Keratinocyte (primary cell): ENCODE data around the gene PAAF1. TPM values are rescaled to one million over a fixed set of nuclear protein-coding genes. Genes with fewer than 3 reads are reported as not detected.

Experiments used
- DNase-seq: peaks from one replicate; pipeline ENCODE4 v3.0.0-alpha.2; 2011; ENCODE audit warnings: low read depth, missing footprints, low spot score
- FAIRE-seq: peaks from 2 replicates; lab custom pipeline; 2011; peaks lifted over from hg19 to GRCh38; lab: Jason Lieb, UNC
- H2AFZ ChIP-seq: 2 replicates; pipeline ENCODE4 v1.6.0; 2012; ENCODE audit warnings: low read length, control low read depth, inconsistent platforms; ENCODE audit not compliant: control insufficient read depth
- H3K27ac ChIP-seq: 2 replicates; pipeline ENCODE4 v1.5.1; 2011; ENCODE audit warnings: low read length; ENCODE audit not compliant: control insufficient read depth, insufficient read depth
- H3K27me3 ChIP-seq: 3 replicates; pipeline ENCODE4 v1.6.0; 2011; ENCODE audit warnings: low read length; ENCODE audit not compliant: control insufficient read depth, insufficient read depth; ENCODE audit errors: extremely low read depth
- H3K36me3 ChIP-seq, 2 experiments: 2 replicates in 1 of 2; 3 replicates in 1 of 2; pipeline ENCODE4 v1.5.1; 2011; ENCODE audit warnings: low read length in 2 of 2, mild to moderate bottlenecking in 1 of 2; ENCODE audit not compliant: control insufficient read depth in 2 of 2, insufficient read depth in 2 of 2; ENCODE audit errors: extremely low read depth in 1 of 2
- H3K4me1 ChIP-seq: 3 replicates; pipeline ENCODE4 v1.5.1; 2011; ENCODE audit warnings: low read length; ENCODE audit not compliant: control insufficient read depth, insufficient read depth; ENCODE audit errors: extremely low read depth
- H3K4me2 ChIP-seq: 3 replicates; pipeline ENCODE4 v1.6.0; 2011; ENCODE audit warnings: low read depth, low read length; ENCODE audit not compliant: control insufficient read depth, insufficient read depth; ENCODE audit errors: extremely low read depth
- H3K4me3 ChIP-seq, 3 experiments: fragments of 200-600 bp in 1 of 3; sonication (generic) in 1 of 3; 2 replicates in 2 of 3; 3 replicates in 1 of 3; pipeline ENCODE4 v1.5.1; 2011 to 2016; ENCODE audit warnings: low read length in 3 of 3, mild to moderate bottlenecking in 3 of 3, control low read depth in 2 of 3, inconsistent platforms in 1 of 3, low read depth in 1 of 3, mixed read lengths in 1 of 3, mixed run types in 1 of 3, moderate library complexity in 1 of 3; ENCODE audit not compliant: control insufficient read depth in 2 of 3, insufficient read depth in 2 of 3; ENCODE audit errors: extremely low read depth in 1 of 3
- H3K79me2 ChIP-seq: 2 replicates; pipeline ENCODE4 v1.6.0; 2012; ENCODE audit warnings: low read length; ENCODE audit not compliant: control insufficient read depth, insufficient read depth
- H3K9ac ChIP-seq: 3 replicates; pipeline ENCODE4 v1.6.0; 2011; ENCODE audit warnings: low read length; ENCODE audit not compliant: control insufficient read depth, insufficient read depth; ENCODE audit errors: extremely low read depth
- H3K9me1 ChIP-seq: 3 replicates; pipeline ENCODE4 v1.6.0; 2011; ENCODE audit warnings: low read length; ENCODE audit not compliant: control insufficient read depth, insufficient read depth; ENCODE audit errors: extremely low read depth
- H3K9me3 ChIP-seq: 2 replicates; pipeline ENCODE4 v1.5.1; 2012; ENCODE audit warnings: low read depth, low read length; ENCODE audit not compliant: control insufficient read depth
- H4K20me1 ChIP-seq: 3 replicates; pipeline ENCODE4 v1.6.0; 2011; ENCODE audit warnings: low read length; ENCODE audit not compliant: control insufficient read depth, insufficient read depth; ENCODE audit errors: extremely low read depth
- EZH2 ChIP-seq: IDR thresholded peaks from one replicate; pipeline ENCODE4 v1.6.1; 2012; ENCODE audit warnings: inconsistent platforms, mild to moderate bottlenecking, low read length, moderate library complexity
- dilution Hi-C: fragments of 300-500 bp; cut with MboI; formaldehyde crosslinking; loops from one replicate; pipeline ENCODE4 v1.7.0; 2020; ENCODE audit warnings: low sequenced_read_pairs; ENCODE audit not compliant: extremely low pct_ligation_motif_present
- polyA plus RNA-seq, 5 experiments: library from polyadenylated mRNA; depleted of rRNA in 3 of 5; stranded (reverse) in 3 of 5; stranded (forward) in 1 of 5; unstranded in 1 of 5; fragments of >200 nt; gene quantifications; 1 replicate in 1 of 5; 2 replicates in 3 of 5; 3 replicates in 1 of 5; pipeline versions ENCODE4 v1.2.1 to v1.2.3, GENCODE V29; 2011 to 2012; ENCODE audit warnings: missing spikeins in 2 of 5, low read depth in 1 of 5, low replicate concordance in 1 of 5
- TF ChIP-seq, protein P1 (sequence below), 3 experiments: IDR thresholded peaks in 1 of 3; conservative IDR thresholded peaks in 1 of 3; optimal IDR thresholded peaks in 1 of 3; 2 replicates in 2 of 3; 3 replicates in 1 of 3; pipeline versions ENCODE3 to v1.5.1; 2011; ENCODE audit warnings: low read length in 3 of 3, mild to moderate bottlenecking in 3 of 3, moderate library complexity in 2 of 3, control low read depth in 1 of 3, inconsistent platforms in 1 of 3; ENCODE audit not compliant: insufficient read depth in 2 of 3; ENCODE audit errors: extremely low read depth in 1 of 3

The PAAF1 gene
- polyA plus RNA-seq, 1 donor (not counting 4 experiments of a cell fraction or from before 2014, with no cell fraction given) = 19.1 TPM

DNA sequence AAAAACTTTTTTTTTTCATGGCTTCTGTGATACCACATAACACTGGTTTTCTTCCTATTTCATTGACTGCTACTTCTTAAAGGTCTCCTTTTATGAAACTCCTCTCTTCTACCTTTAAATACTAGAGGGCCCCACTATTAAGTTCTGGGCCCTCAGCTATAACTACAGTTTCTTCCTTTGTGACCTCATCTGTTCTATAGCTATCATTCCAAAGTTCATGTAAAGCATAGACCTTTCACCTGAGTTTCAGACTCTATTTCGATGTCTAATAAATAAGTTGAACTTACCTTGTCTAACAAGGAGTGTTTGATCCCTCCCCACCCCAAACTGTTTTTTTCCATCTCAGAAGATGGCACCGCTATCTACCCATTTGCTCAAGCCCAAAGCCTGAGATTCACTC, 35.2 kb downstream of the PAAF1 start:
- Histone ChIP-seq H3K9ac (no peak overlapping the region), H3K27me3 (no peaks in the 10 kb centered on the region), H3K36me3 (peaks cover 3 to 6% of the 10 kb centered on the region in 2 experiments), H3K9me3 (no peaks in the 10 kb centered on the region), H3K4me2 (no peak overlapping the region), H4K20me1 (no peaks in the 10 kb centered on the region), H3K4me1 (no peaks in the 10 kb centered on the region), H3K4me3 (no peak overlapping the region), H3K9me1 (no peaks in the 10 kb centered on the region), H3K79me2 (no peaks in the 10 kb centered on the region), H2AFZ (no peak overlapping the region), H3K27ac (no peak overlapping the region)
- FAIRE-seq = no peak
- TF ChIP-seq, protein P1, sequence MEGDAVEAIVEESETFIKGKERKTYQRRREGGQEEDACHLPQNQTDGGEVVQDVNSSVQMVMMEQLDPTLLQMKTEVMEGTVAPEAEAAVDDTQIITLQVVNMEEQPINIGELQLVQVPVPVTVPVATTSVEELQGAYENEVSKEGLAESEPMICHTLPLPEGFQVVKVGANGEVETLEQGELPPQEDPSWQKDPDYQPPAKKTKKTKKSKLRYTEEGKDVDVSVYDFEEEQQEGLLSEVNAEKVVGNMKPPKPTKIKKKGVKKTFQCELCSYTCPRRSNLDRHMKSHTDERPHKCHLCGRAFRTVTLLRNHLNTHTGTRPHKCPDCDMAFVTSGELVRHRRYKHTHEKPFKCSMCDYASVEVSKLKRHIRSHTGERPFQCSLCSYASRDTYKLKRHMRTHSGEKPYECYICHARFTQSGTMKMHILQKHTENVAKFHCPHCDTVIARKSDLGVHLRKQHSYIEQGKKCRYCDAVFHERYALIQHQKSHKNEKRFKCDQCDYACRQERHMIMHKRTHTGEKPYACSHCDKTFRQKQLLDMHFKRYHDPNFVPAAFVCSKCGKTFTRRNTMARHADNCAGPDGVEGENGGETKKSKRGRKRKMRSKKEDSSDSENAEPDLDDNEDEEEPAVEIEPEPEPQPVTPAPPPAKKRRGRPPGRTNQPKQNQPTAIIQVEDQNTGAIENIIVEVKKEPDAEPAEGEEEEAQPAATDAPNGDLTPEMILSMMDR (optimal IDR thresholded peaks at IDR 0.05 in 1 of 3, IDR thresholded peaks at IDR 0.05 in 1 of 3, conservative IDR thresholded peaks at IDR 0.05 in 1 of 3; ENCODE audit: extremely low read depth in 1 of 3, insufficient read depth in 2 of 3, low read length in 3 of 3) = no peak
- no peak for TF ChIP-seq EZH2
- dilution Hi-C loops = no loop called here
- no peak for DNase-seq

DNA sequence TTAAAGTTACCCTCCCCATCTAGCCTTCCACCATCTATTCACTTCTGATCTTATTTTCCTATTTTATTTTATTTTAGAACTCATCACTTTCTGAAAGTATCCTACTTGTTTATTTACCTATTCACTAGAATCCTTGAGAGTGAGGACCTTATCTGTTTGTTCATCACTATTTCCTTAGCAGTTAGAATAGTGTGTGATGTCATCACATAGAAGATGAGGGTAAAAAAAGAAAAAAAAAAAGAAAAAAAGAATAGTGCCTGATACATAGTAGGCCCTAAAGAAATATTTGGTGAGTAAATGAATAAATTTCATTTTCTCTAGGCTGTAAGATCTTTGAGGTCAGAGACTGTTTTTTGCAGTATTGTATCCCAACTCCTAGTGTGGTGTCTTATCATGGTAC, 36.7 kb downstream of the PAAF1 start:
- no peaks in the 10 kb centered on the region for H4K20me1 ChIP-seq
- no peak overlapping the region for H3K9ac ChIP-seq
- no peaks in the 10 kb centered on the region for H3K4me1 ChIP-seq
- H3K27ac ChIP-seq = no peak overlapping the region
- dilution Hi-C loops = no loop called here
- H3K9me1 ChIP-seq = no peaks in the 10 kb centered on the region
- H3K79me2 ChIP-seq = no peaks in the 10 kb centered on the region
- H3K27me3 ChIP-seq = no peaks in the 10 kb centered on the region
- no peak for TF ChIP-seq EZH2
- TF ChIP-seq, protein P1 (optimal IDR thresholded peaks at IDR 0.05 in 1 of 3, IDR thresholded peaks at IDR 0.05 in 1 of 3, conservative IDR thresholded peaks at IDR 0.05 in 1 of 3; ENCODE audit: extremely low read depth in 1 of 3, insufficient read depth in 2 of 3, low read length in 3 of 3) = no peak
- DNase-seq = no peak
- FAIRE-seq = no peak
- no peak overlapping the region for H3K4me3 ChIP-seq
- no peak overlapping the region for H3K4me2 ChIP-seq
- peaks cover 6 to 13% of the 10 kb centered on the region in 2 experiments for H3K36me3 ChIP-seq
- no peak overlapping the region for H2AFZ ChIP-seq
- no peaks in the 10 kb centered on the region for H3K9me3 ChIP-seq
